Osteoblast (primary cell): ENCODE results near the gene FGFR3. TPM values are rescaled to one million over a fixed set of nuclear protein-coding genes. Genes with fewer than 3 reads are reported as not detected.

Experiments used
- DNase-seq: peaks from one replicate; pipeline ENCODE4 v3.0.0; 2011; ENCODE audit warnings: low spot score, mixed read lengths; ENCODE audit not compliant: insufficient read length; ENCODE audit errors: missing footprints
- H2AFZ ChIP-seq: 2 replicates; pipeline ENCODE4 v1.6.0; 2011; ENCODE audit warnings: mild to moderate bottlenecking, low read length
- H3K27ac ChIP-seq: 2 replicates; pipeline ENCODE4 v1.5.1; 2011; ENCODE audit warnings: mild to moderate bottlenecking, low read depth, low read length, moderate library complexity
- H3K27me3 ChIP-seq: 2 replicates; pipeline ENCODE4 v1.6.0; 2012; ENCODE audit warnings: mild to moderate bottlenecking, control low read depth, inconsistent platforms, low read length, moderate library complexity; ENCODE audit not compliant: insufficient read depth
- H3K36me3 ChIP-seq: 2 replicates; pipeline ENCODE4 v1.5.1; 2011; ENCODE audit warnings: mild to moderate bottlenecking, low read length, control low read depth, moderate library complexity; ENCODE audit not compliant: insufficient read depth
- H3K4me1 ChIP-seq: 2 replicates; pipeline ENCODE4 v1.5.1; 2011; ENCODE audit warnings: mild to moderate bottlenecking, low read length, control low read depth, moderate library complexity; ENCODE audit not compliant: insufficient read depth
- H3K4me2 ChIP-seq: 2 replicates; pipeline ENCODE4 v1.6.0; 2011; ENCODE audit warnings: mild to moderate bottlenecking, low read length; ENCODE audit not compliant: insufficient read depth
- H3K4me3 ChIP-seq: fragments of 200-600 bp; sonication (generic); 3 replicates; pipeline ENCODE4 v1.5.1; 2012; ENCODE audit warnings: mild to moderate bottlenecking, low read length, inconsistent platforms; ENCODE audit not compliant: insufficient read depth
- H3K79me2 ChIP-seq: 2 replicates; pipeline ENCODE4 v1.6.0; 2012; ENCODE audit warnings: mild to moderate bottlenecking, low read length, control low read depth, inconsistent platforms; ENCODE audit not compliant: insufficient read depth
- H3K9me3 ChIP-seq: 2 replicates; pipeline ENCODE4 v1.5.1; 2011; ENCODE audit warnings: low read depth, low read length, control low read depth
- H4K20me1 ChIP-seq: 2 replicates; pipeline ENCODE4 v1.6.0; 2012; ENCODE audit warnings: mild to moderate bottlenecking, low read length, control low read depth; ENCODE audit not compliant: insufficient read depth
- CTCF ChIP-seq: IDR thresholded peaks from 2 replicates; pipeline ENCODE4 v1.5.1; 2011; ENCODE audit warnings: mild to moderate bottlenecking, low read depth, low read length, moderate library complexity; ENCODE audit errors: extremely low read depth
- total RNA-seq: library from RNA; depleted of rRNA; stranded (reverse); fragments of >200 nt; gene quantifications from 2 replicates; pipeline ENCODE4 v1.2.3, GENCODE V29; 2012

The FGFR3 gene
- total RNA-seq, 1 donor = 0.36 TPM

- H3K36me3 ChIP-seq = no peaks in the 10 kb centered on the region
- H4K20me1 ChIP-seq = no peaks in the 10 kb centered on the region
- H3K9me3 ChIP-seq = no peaks in the 10 kb centered on the region
- DNase-seq = no peak
- no peak overlapping the region for H2AFZ ChIP-seq
- no peak overlapping the region for H3K4me2 ChIP-seq
- TF ChIP-seq CTCF = no peak
- no peaks in the 10 kb centered on the region for H3K4me1 ChIP-seq
- H3K79me2 ChIP-seq = no peaks in the 10 kb centered on the region
- H3K27me3 ChIP-seq = peaks cover 11% of the 10 kb centered on the region
- no peak overlapping the region for H3K27ac ChIP-seq
- H3K4me3 ChIP-seq = no peak overlapping the region
Measured at GRCh38 chr4:1801286-1801958, 8.3 kb downstream of the FGFR3 start.

GRCh38 chr4:1802151-1802715, 9.1 kb downstream of the FGFR3 start:
- H3K36me3 ChIP-seq = no peaks in the 10 kb centered on the region
- no peak overlapping the region for H2AFZ ChIP-seq
- no peaks in the 10 kb centered on the region for H3K9me3 ChIP-seq
- H3K27ac ChIP-seq = no peak overlapping the region
- no peaks in the 10 kb centered on the region for H3K79me2 ChIP-seq
- no peak overlapping the region for H3K4me2 ChIP-seq
- DNase-seq = no peak
- H3K27me3 ChIP-seq = peaks cover 3% of the 10 kb centered on the region
- H4K20me1 ChIP-seq = no peaks in the 10 kb centered on the region
- H3K4me3 ChIP-seq = no peak overlapping the region
- H3K4me1 ChIP-seq = no peaks in the 10 kb centered on the region
- no peak for TF ChIP-seq CTCF

- H3K27me3 ChIP-seq = no peaks in the 10 kb centered on the region
- H3K79me2 ChIP-seq = no peaks in the 10 kb centered on the region
Measured at GRCh38 chr4:1802720-1803522, 9.8 kb downstream of the FGFR3 start.

More at GRCh38 chr4:1802720-1803522, 9.8 kb downstream of the FGFR3 start:
- DNase-seq = no peak
- TF ChIP-seq CTCF = no peak
- H3K27ac ChIP-seq = no peak overlapping the region
- H3K4me1 ChIP-seq = no peaks in the 10 kb centered on the region
- no peak overlapping the region for H3K4me2 ChIP-seq
- no peaks in the 10 kb centered on the region for H3K36me3 ChIP-seq
- no peak overlapping the region for H3K4me3 ChIP-seq
- no peaks in the 10 kb centered on the region for H3K9me3 ChIP-seq
- H2AFZ ChIP-seq = no peak overlapping the region
- H4K20me1 ChIP-seq = no peaks in the 10 kb centered on the region
